ENCODE measurements around the gene CHCHD5. TPM values are rescaled to one million over a fixed set of nuclear protein-coding genes. Genes with fewer than 3 reads are reported as not detected.

CHCHD5 gene
- total and polyA plus RNA-seq, 2 of the 8 experiments (the other 6 are each of a cell fraction or from before 2014, with no cell fraction given): 27.2 to 71.5 TPM

- Histone ChIP-seq H3K27ac (ENCODE audit: low read depth, low read length) (no peak overlapping the region), H3K27me3 (replicated peaks in 1 of 4; ENCODE audit: control insufficient read depth in 3 of 4, extremely low read depth in 1 of 4, insufficient read depth in 3 of 4, low read length in 3 of 4) (no peaks in the 10 kb centered on the region), H4K20me1 (replicated peaks in 1 of 2; ENCODE audit: control insufficient read depth in 1 of 2, insufficient read depth in 2 of 2, low read length in 2 of 2) (no peaks in the 10 kb centered on the region), H3K9ac (replicated peaks in 1 of 4; ENCODE audit: extremely low read depth in 1 of 4, low read depth in 3 of 4, low read length in 3 of 4) (no peak overlapping the region), H2BK12ac (ENCODE audit: low read depth, low read length) (no peak overlapping the region), H2AK5ac (ENCODE audit: low read depth, low read length) (no peak overlapping the region), H4K8ac (ENCODE audit: extremely low read depth, insufficient read depth, low read length) (no peak overlapping the region), H3K18ac (ENCODE audit: extremely low read depth, low read length) (no peak overlapping the region), H3K9me3 (ENCODE audit: insufficient read depth in 2 of 2, low read depth in 1 of 2, low read length in 1 of 2) (no peaks in the 10 kb centered on the region), H3K79me1 (ENCODE audit: low read depth, low read length) (no peaks in the 10 kb centered on the region), H3K36me3 (ENCODE audit: control insufficient read depth in 2 of 4, insufficient read depth in 4 of 4, low read length in 3 of 4) (no peaks in the 10 kb centered on the region), H2AFZ (ENCODE audit: low read length) (no peak overlapping the region), H3K56ac (replicated peaks; ENCODE audit: insufficient read length, low read depth, low read length) (no peak overlapping the region), H3K14ac (ENCODE audit: insufficient read length) (no peak overlapping the region), H2BK120ac (replicated peaks; ENCODE audit: low read depth, low read length) (no peak overlapping the region), H3K4me3 (ENCODE audit: extremely low read depth in 1 of 4, insufficient read depth in 2 of 4, low read depth in 3 of 4, low read length in 4 of 4) (no peak overlapping the region), H4K91ac (replicated peaks; ENCODE audit: insufficient read length, low read length) (no peak overlapping the region), H2BK15ac (ENCODE audit: low read length) (no peak overlapping the region), H3K79me2 (ENCODE audit: control insufficient read depth in 1 of 2, insufficient read depth in 2 of 2, low read length in 2 of 2) (no peaks in the 10 kb centered on the region), H2BK5ac (ENCODE audit: low read depth, low read length) (no peak overlapping the region), H3K23ac (ENCODE audit: insufficient read length) (no peak overlapping the region), H3K4ac (replicated peaks; ENCODE audit: insufficient read length, low read depth, low read length) (no peak overlapping the region), H3K4me1 (replicated peaks in 1 of 4; ENCODE audit: control insufficient read depth in 3 of 4, insufficient read depth in 4 of 4, low read length in 3 of 4) (no peaks in the 10 kb centered on the region), H3K4me2 (ENCODE audit: insufficient read depth in 1 of 2, low read depth in 2 of 2, low read length in 2 of 2) (no peak overlapping the region), H4K5ac (ENCODE audit: insufficient read length, low read depth, low read length) (no peak overlapping the region), H2BK20ac (ENCODE audit: low read length) (no peak overlapping the region), H3K23me2 (ENCODE audit: low read depth, low read length) (no peaks in the 10 kb centered on the region)
- CTCF ChIA-PET (ENCODE audit: partially characterized antibody): interaction anchor here (0.5 to 5.3 kb wide), 9 partner anchors 9 to 602 kb away, joined by 3 to 65 read pairs (median 5); partner anchors contain the start of gene SLC20A1
- WGBS, 2 experiments (ENCODE audit: extremely low coverage in 1 of 2, insufficient coverage in 1 of 2, insufficient read length in 1 of 2, insufficient replicate concordance in 2 of 2, low coverage in 1 of 2, low lambda C conversion rate in 2 of 2, missing lambda C conversion rate in 1 of 2): 92% methylated on average over 10 of the region's 10 CpGs; no CpG with 5 or more reads in 1 of the 2 experiments
- no peak for DNase-seq (ENCODE audit: low read depth in 1 of 2, low spot score in 2 of 2)
- POLR2A ChIA-PET (ENCODE audit: partially characterized antibody): interaction anchor here (0.6 kb wide), 1 partner anchor 13 kb away, joined by 4 read pairs; the partner anchor contains the start of gene CHCHD5
- no peak for FAIRE-seq
- TF ChIP-seq BCL11A (IDR thresholded peaks at IDR 0.05; ENCODE audit: low read depth in 2 of 2, low read length in 2 of 2): no peak
- TF ChIP-seq ATF2 (IDR thresholded peaks at IDR 0.05; ENCODE audit: low read length): no peak
- TF ChIP-seq BRCA1 (IDR thresholded peaks at IDR 0.05; ENCODE audit: low read depth, low read length): no peak
- TF ChIP-seq POU5F1 (IDR thresholded peaks at IDR 0.05; ENCODE audit: low read depth, low read length): no peak
- no peak for TF ChIP-seq RBBP5 (IDR thresholded peaks at IDR 0.05; ENCODE audit: borderline replicate concordance, low read depth, low read length)
- TF ChIP-seq TEAD4 (IDR thresholded peaks at IDR 0.05; ENCODE audit: low read depth, low read length): no peak
- no peak for TF ChIP-seq SRF (IDR thresholded peaks at IDR 0.05; ENCODE audit: low read depth, low read length)
- TF ChIP-seq HDAC2 (IDR thresholded peaks at IDR 0.05; ENCODE audit: borderline replicate concordance in 1 of 2, low read depth in 2 of 2, low read length in 2 of 2): no peak
- TF ChIP-seq ZNF274 (IDR thresholded peaks at IDR 0.05; ENCODE audit: borderline replicate concordance, extremely low read depth, low read length): no peak
- TF ChIP-seq SIN3A (conservative IDR thresholded peaks at IDR 0.05 in 1 of 2, IDR thresholded peaks at IDR 0.05 in 1 of 2; ENCODE audit: low read depth in 1 of 2, low read length in 2 of 2): no peak
Observed at GRCh38 chr2:112597537-112598322, 13.3 kb downstream of the CHCHD5 start.

All from H1 (cell line).